K562 (cell line): ENCODE results near the gene METTL22. TPM values are rescaled to one million over a fixed set of nuclear protein-coding genes. Genes with fewer than 3 reads are reported as not detected.

ENCODE experiments used
- ATAC-seq: fragments of 200-7000 bp; cut with Tn5 transposase; 3 replicates; pipeline ENCODE4 v1.9.1; 2020; ENCODE audit warnings: moderate library complexity
- BruUV-seq: library from RNA; stranded (reverse); fragments of 400-500 nt; replicated peaks from 2 replicates; lab custom pipeline; 2021; lab: Mats Ljungman, UMichigan
- CTCF ChIA-PET: fragments of 300-600 bp; formaldehyde crosslinking; extraction: SDS; loops from one replicate; lab custom pipeline; 2021; ENCODE audit warnings: low intra/inter-chr PET ratio; lab: Yijun Ruan, JAX
- POLR2A ChIA-PET: fragments of 300-600, 350-650 bp; sonication (Branson Sonifier 250); formaldehyde crosslinking; extraction: SDS; loops from one replicate; lab custom pipeline; 2021; ENCODE audit warnings: antibody characterized with exemption, inconsistent platforms; lab: Yijun Ruan, JAX
- DNase-seq, 4 experiments: peaks; one replicate each; pipeline versions ENCODE4 v3.0.0 to v3.0.0-alpha.2; 2011 to 2018; ENCODE audit warnings: low spot score in 3 of 4, mixed read lengths in 3 of 4; ENCODE audit errors: extremely low read depth in 1 of 4
- FAIRE-seq: peaks from 2 replicates; lab custom pipeline; 2011; peaks lifted over from hg19 to GRCh38; lab: Jason Lieb, UNC
- H2AFZ ChIP-seq: 2 replicates; pipeline ENCODE4 v1.6.0; 2011; ENCODE audit warnings: low read depth, low read length, control low read depth, inconsistent platforms
- H3K27ac ChIP-seq: fragments of 200-600 bp; 3 replicates; pipeline ENCODE4 v1.8.0; 2011; ENCODE audit warnings: low read depth, mild to moderate bottlenecking, control low read depth, inconsistent platforms, low read length, moderate library complexity, mixed read lengths; ENCODE audit errors: extremely low read depth
- H3K27me3 ChIP-seq, 2 experiments: fragments of 300-600 bp in 1 of 2; 2 replicates in 1 of 2; 3 replicates in 1 of 2; pipeline versions ENCODE4 v1.6.0 to v1.8.0; 2011; ENCODE audit warnings: inconsistent platforms in 2 of 2, low read length in 2 of 2, mild to moderate bottlenecking in 1 of 2, mixed read lengths in 1 of 2, moderate library complexity in 1 of 2; ENCODE audit not compliant: control insufficient read depth in 2 of 2, insufficient read depth in 2 of 2
- H3K36me3 ChIP-seq: fragments of 300-600 bp; 3 replicates; pipeline ENCODE4 v1.8.0; 2011; ENCODE audit warnings: mild to moderate bottlenecking, low read length, inconsistent platforms; ENCODE audit not compliant: control insufficient read depth, insufficient read depth
- H3K4me1 ChIP-seq, 2 experiments: fragments of 200-600 bp in 1 of 2; replicated peaks in 1 of 2; 2 replicates in 1 of 2; 3 replicates in 1 of 2; pipeline versions ENCODE4 v1.5.1 to v1.8.0; 2011; ENCODE audit warnings: inconsistent platforms in 2 of 2, low read length in 2 of 2, mild to moderate bottlenecking in 1 of 2, mixed read lengths in 1 of 2, moderate library complexity in 1 of 2; ENCODE audit not compliant: control insufficient read depth in 2 of 2, insufficient read depth in 2 of 2
- H3K4me2 ChIP-seq: 2 replicates; pipeline ENCODE4 v1.6.1; 2011; ENCODE audit warnings: low read length, control low read depth, inconsistent platforms, mixed read lengths; ENCODE audit not compliant: insufficient read depth
- H3K4me3 ChIP-seq: fragments of 200-600 bp; sonication (generic), shearing (Covaris generic); 2 replicates; pipeline ENCODE4 v1.5.1; 2016; ENCODE audit warnings: control low read depth, inconsistent platforms
- H3K79me2 ChIP-seq: fragments of 200-600 bp; 3 replicates; pipeline ENCODE4 v1.8.0; 2011; ENCODE audit warnings: low read length, inconsistent platforms; ENCODE audit not compliant: control insufficient read depth, insufficient read depth
- H3K9ac ChIP-seq, 2 experiments: 2 replicates each; pipeline versions ENCODE4 v1.6.0 to v1.6.1; 2011; ENCODE audit warnings: low read depth in 2 of 2, low read length in 2 of 2, control low read depth in 1 of 2, inconsistent platforms in 1 of 2, mild to moderate bottlenecking in 1 of 2, mixed read lengths in 1 of 2; ENCODE audit not compliant: insufficient read depth in 1 of 2
- H3K9me1 ChIP-seq: one replicate; pipeline ENCODE4 v1.6.0; 2011; ENCODE audit warnings: inconsistent platforms, mild to moderate bottlenecking, low read length, moderate library complexity; ENCODE audit not compliant: control insufficient read depth, insufficient read depth
- H3K9me3 ChIP-seq: replicated peaks from 2 replicates; pipeline ENCODE4 v1.5.1; 2011; ENCODE audit warnings: low read depth, low read length, inconsistent platforms; ENCODE audit not compliant: control insufficient read depth, insufficient read depth
- H4K20me1 ChIP-seq: replicated peaks from 2 replicates; pipeline ENCODE4 v1.6.1; 2011; ENCODE audit warnings: low read length, inconsistent platforms, mixed read lengths; ENCODE audit not compliant: control insufficient read depth, insufficient read depth
- CEBPB ChIP-seq: fragments of 450-650 bp; IDR thresholded peaks from 2 replicates; pipeline ENCODE4 v1.6.1; 2016; ENCODE audit warnings: missing genetic modification characterization, missing compliant biosample characterization
- DEAF1 ChIP-seq: fragments of 450-650 bp; formaldehyde crosslinking; IDR thresholded peaks from 2 replicates; pipeline ENCODE4 v1.4.0; 2020; ENCODE audit warnings: mild to moderate bottlenecking, moderate library complexity
- ERF ChIP-seq: fragments of 450-650 bp; formaldehyde crosslinking; IDR thresholded peaks from 2 replicates; pipeline ENCODE4 v1.4.0; 2020; ENCODE audit warnings: mild to moderate bottlenecking, mixed read lengths
- HEY1 ChIP-seq: fragments of 250-450 bp; sonication (Bioruptor Pico); IDR thresholded peaks from 2 replicates; pipeline ENCODE4 v1.5.0; 2020; ENCODE audit warnings: mild to moderate bottlenecking, moderate library complexity, borderline replicate concordance
- HNRNPUL1 ChIP-seq: fragments of 200-400 bp; formaldehyde crosslinking; IDR thresholded peaks from 2 replicates; pipeline ENCODE4 v1.6.1; 2017; ENCODE audit warnings: low read length
- PURB ChIP-seq: sonication (generic); formaldehyde crosslinking; IDR thresholded peaks from 2 replicates; pipeline ENCODE4 v1.9.0; 2021; ENCODE audit warnings: low read depth, mild to moderate bottlenecking, missing genetic modification reagents
- SIX5 ChIP-seq, 2 experiments: IDR thresholded peaks; 2 replicates each; pipeline ENCODE4 v1.6.1; 2011; ENCODE audit warnings: low read length in 2 of 2, borderline replicate concordance in 1 of 2, low read depth in 1 of 2, mild to moderate bottlenecking in 1 of 2, moderate library complexity in 1 of 2; ENCODE audit not compliant: insufficient read depth in 1 of 2
- TAF15 ChIP-seq: fragments of 200-400 bp; formaldehyde crosslinking; IDR thresholded peaks from 2 replicates; pipeline ENCODE4 v1.6.1; 2017; ENCODE audit warnings: mild to moderate bottlenecking, low read depth, low read length, moderate library complexity
- TEAD2 ChIP-seq: fragments of 450-650 bp; IDR thresholded peaks from 2 replicates; pipeline ENCODE4 v1.6.1; 2016; ENCODE audit warnings: missing genetic modification characterization, control low read depth, missing compliant biosample characterization
- ZFP30 ChIP-seq: fragments of 250-450 bp; sonication (Bioruptor Pico); IDR thresholded peaks from 2 replicates; pipeline ENCODE4 v1.8.0; 2022; ENCODE audit warnings: moderate library complexity, mild to moderate bottlenecking, inconsistent platforms, borderline replicate concordance
- ZNF253 ChIP-seq: fragments of 250-450 bp; sonication (Bioruptor Pico); conservative IDR thresholded peaks from 2 replicates; pipeline ENCODE4 v1.6.1; 2021; ENCODE audit warnings: mild to moderate bottlenecking
- ZNF778 ChIP-seq: fragments of 450-650 bp; formaldehyde crosslinking; IDR thresholded peaks from 2 replicates; pipeline ENCODE4 v1.4.0; 2020; ENCODE audit warnings: mild to moderate bottlenecking, moderate library complexity
- WGBS: fragments of 100-300 bp; shearing (Covaris generic); methylation state at CpG from one replicate; pipeline ENCODE4 v1.1.6; 2016; ENCODE audit warnings: low coverage, mixed read lengths; ENCODE audit not compliant: insufficient coverage; ENCODE audit errors: missing lambda C conversion rate; 5-methylcytosine and 5-hydroxymethylcytosine counted together
- in situ Hi-C: fragments of 300-500 bp; cut with MboI; formaldehyde crosslinking; loops from 4 replicates; pipeline ENCODE4 v1.15.0; 2018; ENCODE audit warnings: inconsistent platforms, mixed read lengths
- intact Hi-C: fragments of 100-400 bp; cut with micrococcal nuclease; formaldehyde crosslinking; loops from 2 replicates; pipeline ENCODE4 v1.14.2; 2022
- polyA plus RNA-seq, 8 experiments: library from polyadenylated mRNA; depleted of rRNA in 4 of 8; stranded (reverse) in 5 of 8; unstranded in 3 of 8; fragments of >200 nt; fragmentation: Nextera tagmentation in 2 of 8; fragmentation: Illumina TruSeq in 1 of 8; extraction: Ambion mirVana in 2 of 8; extraction: Trizol in 1 of 8; gene quantifications; 2 replicates each; pipeline versions ENCODE4 v1.2.1 to v1.2.3, GENCODE V29; 2011 to 2014; ENCODE audit warnings: inconsistent platforms in 1 of 8, missing spikeins in 1 of 8
- total RNA-seq, 7 experiments: library from RNA; depleted of rRNA in 6 of 7; stranded (reverse); fragments of >200 nt in 6 of 7; fragmentation: Illumina TruSeq in 2 of 7; extraction: Trizol in 2 of 7; gene quantifications; 2 replicates each; pipeline versions ENCODE4 v1.2.1 to v1.2.3, GENCODE V29; 2011 to 2021; ENCODE audit warnings: low replicate concordance in 1 of 7

The METTL22 gene
- total and polyA plus RNA-seq, 9 of the 15 experiments (the other 6 are each of a cell fraction or from before 2014, with no cell fraction given) = 6.9 to 33.2 (median 18.5) TPM

DNA sequence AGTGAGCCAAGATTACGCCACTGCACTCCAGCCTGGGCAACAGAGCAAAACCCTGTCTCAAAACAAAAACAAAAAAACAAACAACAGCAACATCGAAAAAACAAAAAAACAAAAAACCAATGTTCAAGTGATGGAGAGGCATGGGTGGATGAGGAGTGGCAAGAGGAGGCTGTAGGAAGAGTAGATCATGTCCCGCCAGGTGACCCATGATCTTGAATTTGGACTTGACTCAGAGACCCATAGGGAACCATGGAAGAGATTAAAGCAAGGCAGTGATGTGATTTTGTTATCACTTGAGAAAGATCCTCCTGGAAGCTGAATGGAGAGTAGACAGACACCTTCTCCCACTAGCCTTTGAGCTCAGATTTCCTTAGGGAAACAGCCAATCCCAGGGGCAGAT, 64.1 kb downstream of the METTL22 start:
- in situ Hi-C loops (no loop called here), intact Hi-C loops (no loop called here)
- TF ChIP-seq TEAD2 (tag) = no peak
- no peak for TF ChIP-seq DEAF1
- no peak for TF ChIP-seq HNRNPUL1
- no peak for TF ChIP-seq SIX5 (IDR thresholded peaks at IDR 0.05; ENCODE audit: borderline replicate concordance in 1 of 2, insufficient read depth in 1 of 2, low read depth in 1 of 2, low read length in 2 of 2)
- TF ChIP-seq ZNF778 (CRISPR knock-in tag) = no peak
- no peak for TF ChIP-seq CEBPB (tag)
- TF ChIP-seq ERF = no peak
- TF ChIP-seq ZNF253 = no peak
- TF ChIP-seq HEY1 (CRISPR knock-in tag) = no peak
- TF ChIP-seq TAF15 = no peak
- no peak for TF ChIP-seq PURB (CRISPR knock-in tag)
- TF ChIP-seq ZFP30 (CRISPR knock-in tag) = no peak
- Histone ChIP-seq H3K36me3 (no peaks in the 10 kb centered on the region), H4K20me1 (no peaks in the 10 kb centered on the region), H3K9me1 (no peaks in the 10 kb centered on the region), H3K27ac (no peak overlapping the region), H3K9me3 (peaks cover 6% of the 10 kb centered on the region; the same call in 1 of the 2 replicates), H3K4me3 (no peak overlapping the region), H3K79me2 (no peaks in the 10 kb centered on the region), H3K9ac (no peak overlapping the region), H3K4me1 (no peaks in the 10 kb centered on the region), H3K27me3 (peaks cover 7 to 32% of the 10 kb centered on the region in 2 experiments; a peak in 4 of 5 replicates), H2AFZ (no peak overlapping the region), H3K4me2 (no peak overlapping the region)
- FAIRE-seq (no peak), ATAC-seq (no peak), DNase-seq (no peak)
- ChIA-PET POLR2A (interaction anchor here (0.6 to 0.7 kb wide), 2 partner anchors 66 to 137 kb away, joined by 3 read pairs; no protein-coding TSS in a partner anchor), CTCF (no interaction called here)
- no TSS peak for BruUV-seq
- 2% methylated on average over 2 of the region's 3 CpGs for WGBS
